Pancreas (tissue), 10 donors: ENCODE data around the gene TMEM236. TPM values are rescaled to one million over a fixed set of nuclear protein-coding genes. Genes with fewer than 3 reads are reported as not detected.

Experiments used
- ATAC-seq, 4 donors: fragments of 200-7000 bp; cut with Tn5 transposase; one replicate each; pipeline versions ENCODE4 v1.8.0 to v1.9.1; 2020; ENCODE audit warnings: mild to moderate bottlenecking in 4 of 4, moderate library complexity in 4 of 4
- DNase-seq, 6 donors: peaks; one replicate each; pipeline ENCODE4 v3.0.0-alpha.2; 2020
- FAIRE-seq: peaks from 2 replicates; lab custom pipeline; 2012; peaks lifted over from hg19 to GRCh38; lab: Jason Lieb, UNC
- H3K27ac ChIP-seq, 4 donors: fragments of 200-600 bp; sonication (generic); 1 replicate in 3 of 4; 2 replicates in 1 of 4; pipeline versions ENCODE4 v1.5.0 to v1.8.0; 2020
- H3K27me3 ChIP-seq, 4 donors: fragments of 200-600 bp; one replicate each; pipeline ENCODE4 v1.8.0; 2021
- H3K36me3 ChIP-seq, 3 donors: fragments of 200-600 bp; sonication (generic) in 1 of 3; one replicate each; pipeline versions ENCODE4 v1.5.0 to v1.8.0; 2020 to 2021
- H3K4me1 ChIP-seq, 3 donors: fragments of 200-600 bp; one replicate each; pipeline ENCODE4 v1.8.0; 2021
- H3K4me3 ChIP-seq, 4 donors: fragments of 200-600 bp; sonication (generic) in 2 of 4; one replicate each; pipeline versions ENCODE4 v1.5.0 to v1.8.0; 2020 to 2021
- H3K9me3 ChIP-seq, 4 donors: fragments of 200-600 bp; one replicate each; pipeline ENCODE4 v1.8.0; 2021
- CTCF ChIP-seq, 4 donors: fragments of 200-600 bp; sonication (generic) in 3 of 4; IDR thresholded peaks; one replicate each; pipeline versions ENCODE4 v1.5.0 to v1.8.0; 2021; ENCODE audit warnings: antibody characterized with exemption in 4 of 4
- WGBS, 2 donors: extraction: QIAGEN DNeasy Blood & Tissue Kit; methylation state at CpG; one replicate each; pipeline ENCODE4 v1.1.7; 2013; 5-methylcytosine and 5-hydroxymethylcytosine counted together
- intact Hi-C, 3 donors: fragments of 100-400 bp; cut with DNase I; formaldehyde crosslinking; loops; one replicate each; pipeline versions ENCODE4 v1.11.1 to v1.14.2; 2022
- polyA plus RNA-seq, 2 donors: library from polyadenylated mRNA; stranded (reverse); fragments of 200-250 nt; gene quantifications; one replicate each; pipeline ENCODE4 v1.2.3, GENCODE V29; 2013
- total RNA-seq, 6 donors: library from RNA; stranded (reverse); fragmentation: NEBNext Ultra II Directional in 4 of 6; extraction: Animal tissue kit (Norgen Biotek cat#: 25700) in 4 of 6; gene quantifications; one replicate each; pipeline versions ENCODE4 v1.2.1 to v1.2.4, GENCODE V29; 2021 to 2023
- donor health status: healthy with polysubstance abuse.
- donor health status: DM: no; HTN: no; CAD: no; lungs with moderate emphysema.
- donor health status: DM: no; HTN: no; CAD: no.
- donor health status: control.
- donor health status: control.
- donor health status: Bipolar disorder and iron deficiency.
- donor health status: DM: yes; HTN: yes; CAD: no.
- donor health status: DM: no; HTN: no; CAD: no.
- donor health status: DM: no; HTN: no; CAD: no.
- donor health status: DM: yes; HTN: yes; CAD: no.

Gene TMEM236
- total RNA-seq (under 1 TPM; 0.22 to 0.95 (median 0.49) TPM), polyA plus RNA-seq (1 to 10 TPM in 1 of 2 donors, under 1 TPM in 1; 0.49 to 1.4 TPM)

GRCh38 chr10:17751781-17752445 is at the start of gene TMEM236:
TMEM236 (plus strand) TSS chr10:17752201; CDS start chr10:17752296, 95 bp downstream.
- WGBS, 2 donors, result 69 to 77% methylated on average over 9 of the region's 9 CpGs
- no peaks in the 10 kb centered on the region for H3K9me3 ChIP-seq
- H3K36me3 ChIP-seq, result no peaks in the 10 kb centered on the region
- no peaks in the 10 kb centered on the region for H3K27me3 ChIP-seq
- H3K27ac ChIP-seq, result no peak within 1 kb of the TSS
- H3K4me3 ChIP-seq, result no peak within 1 kb of the TSS
- DNase-seq (no peak), ATAC-seq (no peak), FAIRE-seq (peak; percentile 43)
- peaks cover 0 to 12% (median 0%) of the 10 kb centered on the region in 3 donors for H3K4me1 ChIP-seq
- no peak for TF ChIP-seq CTCF (IDR thresholded peaks at IDR 0.05)
- intact Hi-C loops, result no loop called here

- Histone ChIP-seq H3K36me3 (peaks cover 0 to 9% (median 6%) of the 10 kb centered on the region in 3 donors), H3K9me3 (no peaks in the 10 kb centered on the region), H3K4me1 (no peaks in the 10 kb centered on the region), H3K27me3 (no peaks in the 10 kb centered on the region), H3K27ac (no peak overlapping the region), H3K4me3 (no peak overlapping the region)
- WGBS, 2 donors, result 96 to 100% methylated on average over 3 of the region's 3 CpGs
- FAIRE-seq, result no peak
- no peak for ATAC-seq
- TF ChIP-seq CTCF (IDR thresholded peaks at IDR 0.05), result no peak
- no peak for DNase-seq
- intact Hi-C loops, result no loop called here
These were observed 48.3 kb upstream of the TMEM236 start for GRCh38 chr10:17703706-17704105.

GRCh38 chr10:17708821-17709220 is 43.2 kb upstream of the TMEM236 start:
- no peak for FAIRE-seq
- DNase-seq, result no peak
- Histone ChIP-seq H3K9me3 (no peaks in the 10 kb centered on the region), H3K27me3 (no peaks in the 10 kb centered on the region), H3K4me3 (no peak overlapping the region), H3K27ac (no peak overlapping the region), H3K36me3 (peaks cover 0 to 16% (median 12%) of the 10 kb centered on the region in 3 donors), H3K4me1 (no peaks in the 10 kb centered on the region)
- intact Hi-C loops, result no loop called here
- no peak for TF ChIP-seq CTCF (IDR thresholded peaks at IDR 0.05)
- ATAC-seq, result no peak
- WGBS, 2 donors, result 98 to 99% methylated on average over 10 of the region's 10 CpGs

- H3K36me3 ChIP-seq, result peaks cover 0 to 22% (median 12%) of the 10 kb centered on the region in 3 donors
- WGBS, 2 donors, result 84 to 88% methylated on average over 5 of the region's 5 CpGs
- no peaks in the 10 kb centered on the region for H3K4me1 ChIP-seq
These were observed 42.5 kb upstream of the TMEM236 start for GRCh38 chr10:17709492-17709891.

More at GRCh38 chr10:17709492-17709891, 42.5 kb upstream of the TMEM236 start:
- intact Hi-C loops, result no loop called here
- Histone ChIP-seq H3K27ac (no peak overlapping the region), H3K4me3 (no peak overlapping the region), H3K27me3 (no peaks in the 10 kb centered on the region), H3K9me3 (no peaks in the 10 kb centered on the region)
- FAIRE-seq (no peak), DNase-seq (no peak), ATAC-seq (no peak)
- no peak for TF ChIP-seq CTCF (IDR thresholded peaks at IDR 0.05)
